ENCODE data around the gene YPEL2.

DNA sequence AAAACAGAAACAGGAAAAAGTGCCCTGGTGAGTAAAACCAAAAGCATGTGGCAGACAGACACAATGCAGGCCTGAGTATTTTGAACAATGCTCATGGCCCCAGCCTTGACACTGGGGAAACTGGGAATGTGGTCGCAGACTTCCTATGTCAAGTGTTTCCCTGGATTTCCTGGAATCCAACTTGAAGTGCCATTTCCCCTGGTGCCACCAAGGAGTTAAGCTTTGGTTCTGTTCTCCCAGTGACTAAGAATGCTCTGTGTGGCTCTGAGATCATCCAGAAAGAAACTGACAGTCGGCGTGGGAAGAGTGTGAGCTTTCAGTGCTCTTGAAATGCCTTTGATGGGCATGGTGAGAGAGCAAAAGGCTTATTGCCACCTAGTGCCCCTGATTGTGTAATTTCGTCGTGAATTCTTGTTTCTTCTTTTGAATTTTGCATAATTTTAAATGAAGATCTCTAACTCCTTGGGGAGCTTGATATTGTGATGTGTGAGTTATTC, 96.0 kb downstream of the YPEL2 start:
- TF ChIP-seq CTCF (IDR thresholded peaks at IDR 0.05; ENCODE audit: insufficient read depth, low read length), result no peak
- no peak for TF ChIP-seq POLR2AphosphoS5 (IDR thresholded peaks at IDR 0.05; ENCODE audit: low read depth)
- no peak for TF ChIP-seq REST (IDR thresholded peaks at IDR 0.05; ENCODE audit: insufficient replicate concordance, low read depth)
- TF ChIP-seq GABPA (IDR thresholded peaks at IDR 0.05; ENCODE audit: low read depth), result no peak
- no peak for TF ChIP-seq SPI1 (IDR thresholded peaks at IDR 0.05; ENCODE audit: borderline replicate concordance, low read depth)

All from HL-60 (cell line).